HL-60 (cell line): ENCODE data around the gene SLC38A8.

Source experiments
- CTCF ChIP-seq: IDR thresholded peaks from one replicate; pipeline ENCODE4 v1.5.1; 2011; ENCODE audit warnings: low read length, control low read depth, inconsistent platforms; ENCODE audit not compliant: insufficient read depth
- POLR2AphosphoS5 ChIP-seq: IDR thresholded peaks from 2 replicates; pipeline ENCODE4 v1.6.1; 2012; ENCODE audit warnings: low read depth
- REST ChIP-seq: IDR thresholded peaks from 2 replicates; pipeline ENCODE4 v1.6.1; 2012; ENCODE audit warnings: low read depth; ENCODE audit not compliant: insufficient replicate concordance

- TF ChIP-seq POLR2AphosphoS5, result no peak
- no peak for TF ChIP-seq REST
- TF ChIP-seq CTCF, result no peak
Measured at GRCh38 chr16:84087001-84087400, 44.4 kb upstream of the SLC38A8 start.
